ENCODE measurements around the gene HPCAL1. TPM values are rescaled to one million over a fixed set of nuclear protein-coding genes. Genes with fewer than 3 reads are reported as not detected.

The HPCAL1 gene
- total RNA-seq, 1 experiment from 2014 or later = 35.1 TPM

DNA sequence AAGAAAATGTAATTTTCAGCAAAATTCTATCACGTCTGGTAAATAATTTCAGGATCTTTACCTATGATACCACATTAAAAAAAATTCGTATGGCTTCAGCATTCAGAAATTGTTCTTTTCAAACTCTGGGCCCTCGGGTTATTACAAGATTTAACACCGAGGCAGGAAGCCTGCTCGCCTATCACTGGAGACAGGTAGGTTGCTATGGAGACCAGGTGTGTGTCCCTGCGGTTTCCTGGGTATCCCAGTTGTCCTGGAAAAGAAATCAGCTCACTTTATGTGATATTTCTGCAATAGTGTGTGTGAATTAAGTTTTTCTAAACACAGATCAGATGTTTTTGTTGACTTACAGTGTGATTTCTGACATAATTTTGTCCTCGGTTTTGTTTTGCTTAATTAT lies 14.2 kb downstream of the HPCAL1 start:
- CTCF ChIA-PET = no interaction called here
- BruUV-seq (replicated peaks) = no TSS peak

DNA sequence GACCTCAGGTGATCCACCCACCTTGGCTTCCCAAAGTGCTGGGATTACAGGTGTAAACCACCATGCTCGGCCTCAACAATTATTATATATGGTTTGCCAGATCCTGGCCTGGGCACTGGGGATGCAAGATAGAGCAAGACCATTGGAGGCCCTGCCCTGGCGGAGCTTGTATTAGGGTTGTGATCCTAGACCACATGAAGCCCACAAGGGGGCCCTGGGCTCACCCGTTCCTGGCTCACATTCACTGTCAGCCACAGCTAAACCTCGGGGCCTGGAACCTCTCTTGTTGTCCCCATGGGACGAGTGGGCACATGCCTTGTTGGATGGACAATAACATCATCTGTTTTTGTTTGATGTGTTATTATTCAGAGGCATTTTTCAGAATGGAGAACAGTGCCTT lies 14.9 kb downstream of the HPCAL1 start:
- Mint-ChIP-seq H3K27me3 (ENCODE audit: unreplicated experiment) (no peaks in the 10 kb centered on the region), H3K27ac (ENCODE audit: unreplicated experiment) (no peak overlapping the region), H3K9me3 (ENCODE audit: low read depth, unreplicated experiment) (peaks cover 6% of the 10 kb centered on the region), H3K36me3 (ENCODE audit: insufficient read depth, unreplicated experiment) (no peaks in the 10 kb centered on the region), H3K4me3 (ENCODE audit: low read depth, unreplicated experiment) (no peak overlapping the region), H3K4me1 (ENCODE audit: low read depth, unreplicated experiment) (no peaks in the 10 kb centered on the region)
- CTCF ChIA-PET = no interaction called here
- no TSS peak for BruUV-seq (replicated peaks)
- intact Hi-C loops (cut with micrococcal nuclease; ENCODE audit: unreplicated experiment) = no loop called here
- TF ChIP-seq CTCF (IDR thresholded peaks at IDR 0.05; ENCODE audit: unreplicated experiment) = no peak
- no peak for DNase-seq

More for the DNA sequence above, 14.2 kb downstream of the HPCAL1 start:
- H3K4me1 Mint-ChIP-seq (ENCODE audit: low read depth, unreplicated experiment) = no peaks in the 10 kb centered on the region
- H3K9me3 Mint-ChIP-seq (ENCODE audit: low read depth, unreplicated experiment) = peaks cover 6% of the 10 kb centered on the region
- intact Hi-C loops (cut with micrococcal nuclease; ENCODE audit: unreplicated experiment) = no loop called here
- H3K4me3 Mint-ChIP-seq (ENCODE audit: low read depth, unreplicated experiment) = no peak overlapping the region
- no peak for DNase-seq
- H3K36me3 Mint-ChIP-seq (ENCODE audit: insufficient read depth, unreplicated experiment) = no peaks in the 10 kb centered on the region
- no peaks in the 10 kb centered on the region for H3K27me3 Mint-ChIP-seq (ENCODE audit: unreplicated experiment)
- no peak for TF ChIP-seq CTCF (IDR thresholded peaks at IDR 0.05; ENCODE audit: unreplicated experiment)
- no peak overlapping the region for H3K27ac Mint-ChIP-seq (ENCODE audit: unreplicated experiment)

DNA sequence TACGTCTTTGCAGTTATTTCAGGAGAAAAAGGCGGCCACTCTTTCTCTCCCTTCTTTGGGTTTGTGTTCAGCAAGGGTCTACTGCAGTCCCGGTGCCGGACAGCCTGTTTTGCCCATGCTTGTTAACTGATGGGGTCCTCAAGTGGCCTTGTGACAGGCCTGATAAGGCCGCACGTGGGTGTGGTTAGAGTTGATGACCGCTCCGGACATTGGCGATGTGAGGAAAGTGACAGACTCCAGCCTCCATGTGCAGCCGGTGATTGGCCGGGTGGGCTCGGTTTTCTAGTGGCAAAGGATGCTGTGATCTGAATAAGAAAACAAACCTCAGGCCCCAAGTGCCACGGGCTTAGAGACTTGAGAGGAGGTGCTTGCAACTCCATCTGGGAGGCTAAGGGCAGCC lies 15.6 kb downstream of the HPCAL1 start:
- no peak for DNase-seq
- no TSS peak for BruUV-seq (replicated peaks)
- Mint-ChIP-seq H3K27me3 (ENCODE audit: unreplicated experiment) (no peaks in the 10 kb centered on the region), H3K9me3 (ENCODE audit: low read depth, unreplicated experiment) (peaks cover 8% of the 10 kb centered on the region), H3K4me1 (ENCODE audit: low read depth, unreplicated experiment) (peaks cover 2% of the 10 kb centered on the region), H3K36me3 (ENCODE audit: insufficient read depth, unreplicated experiment) (no peaks in the 10 kb centered on the region), H3K27ac (ENCODE audit: unreplicated experiment) (no peak overlapping the region), H3K4me3 (ENCODE audit: low read depth, unreplicated experiment) (no peak overlapping the region)
- no peak for TF ChIP-seq CTCF (IDR thresholded peaks at IDR 0.05; ENCODE audit: unreplicated experiment)
- CTCF ChIA-PET = no interaction called here
- intact Hi-C loops (cut with micrococcal nuclease; ENCODE audit: unreplicated experiment) = no loop called here

- CTCF ChIA-PET = no interaction called here
- H3K36me3 Mint-ChIP-seq (ENCODE audit: insufficient read depth, unreplicated experiment) = no peaks in the 10 kb centered on the region
These were observed 17.3 kb downstream of the HPCAL1 start for GRCh38 chr2:10319892-10320574.

More at GRCh38 chr2:10319892-10320574, 17.3 kb downstream of the HPCAL1 start:
- H3K4me1 Mint-ChIP-seq (ENCODE audit: low read depth, unreplicated experiment) = peaks cover 16% of the 10 kb centered on the region
- TF ChIP-seq CTCF (IDR thresholded peaks at IDR 0.05; ENCODE audit: unreplicated experiment) = no peak
- H3K4me3 Mint-ChIP-seq (ENCODE audit: low read depth, unreplicated experiment) = no peak overlapping the region
- no peaks in the 10 kb centered on the region for H3K27me3 Mint-ChIP-seq (ENCODE audit: unreplicated experiment)
- H3K27ac Mint-ChIP-seq (ENCODE audit: unreplicated experiment) = no peak overlapping the region
- intact Hi-C loops (cut with micrococcal nuclease; ENCODE audit: unreplicated experiment) = no loop called here
- H3K9me3 Mint-ChIP-seq (ENCODE audit: low read depth, unreplicated experiment) = peaks cover 8% of the 10 kb centered on the region
- no peak for DNase-seq
- no TSS peak for BruUV-seq (replicated peaks)
